Neural cell (in vitro differentiated cells): ENCODE data around the gene KLC3. TPM values are rescaled to one million over a fixed set of nuclear protein-coding genes. Genes with fewer than 3 reads are reported as not detected.

Experiments used
- H2AFZ ChIP-seq: fragments of 200-600, 300-800 bp; sonication (generic), shearing (Covaris generic); 2 replicates; pipeline ENCODE4 v1.6.0; 2014; ENCODE audit warnings: low read depth, mild to moderate bottlenecking, antibody characterized with exemption, low read length, moderate library complexity
- H3F3A ChIP-seq: fragments of 200-600 bp; shearing (Covaris generic); 2 replicates; pipeline ENCODE4 v1.6.1; 2016; ENCODE audit warnings: mild to moderate bottlenecking, moderate library complexity, mixed read lengths, antibody characterized with exemption, low read length; ENCODE audit not compliant: insufficient read depth, poor library complexity, severe bottlenecking
- H3K27ac ChIP-seq: fragments of 200-600, 300-800 bp; sonication (generic), shearing (Covaris generic); 2 replicates; pipeline ENCODE4 v1.5.1; 2014; ENCODE audit warnings: mild to moderate bottlenecking, low read length, moderate library complexity
- H3K27me3 ChIP-seq: fragments of 300-800, 200-600 bp; sonication (generic), shearing (Covaris generic); 2 replicates; pipeline ENCODE4 v1.6.0; 2014; ENCODE audit warnings: mild to moderate bottlenecking, low read depth, low read length, moderate library complexity; ENCODE audit not compliant: insufficient read depth
- H3K36me3 ChIP-seq: fragments of 300-800, 200-600 bp; sonication (generic), shearing (Covaris generic); 2 replicates; pipeline ENCODE4 v1.5.1; 2014; ENCODE audit warnings: mild to moderate bottlenecking, antibody characterized with exemption, low read length, moderate library complexity; ENCODE audit not compliant: insufficient read depth
- H3K4me2 ChIP-seq: fragments of 300-800, 200-600 bp; sonication (generic), shearing (Covaris generic); 2 replicates; pipeline ENCODE4 v1.6.0; 2014; ENCODE audit warnings: mild to moderate bottlenecking, low read length
- H3K4me3 ChIP-seq: fragments of 300-800, 200-600 bp; sonication (generic), shearing (Covaris generic); 2 replicates; pipeline ENCODE4 v1.5.1; 2014; ENCODE audit warnings: mild to moderate bottlenecking, low read length, moderate library complexity
- H3K79me2 ChIP-seq: fragments of 200-600 bp; shearing (Covaris generic); replicated peaks from 2 replicates; pipeline ENCODE4 v1.6.0; 2014; ENCODE audit warnings: mild to moderate bottlenecking, low read length, moderate library complexity; ENCODE audit not compliant: insufficient read depth
- H3K9ac ChIP-seq: fragments of 300-800, 200-600 bp; sonication (generic), shearing (Covaris generic); 2 replicates; pipeline ENCODE4 v1.6.1; 2016; ENCODE audit warnings: mild to moderate bottlenecking, low read length, mixed read lengths
- H3K9me2 ChIP-seq: fragments of 200-600 bp; shearing (Covaris generic); 2 replicates; pipeline ENCODE4 v1.6.1; 2016; ENCODE audit warnings: mild to moderate bottlenecking, low read length, mixed read lengths; ENCODE audit not compliant: insufficient read depth
- H3K9me3 ChIP-seq: fragments of 200-600, 300-800 bp; sonication (generic), shearing (Covaris generic); 2 replicates; pipeline ENCODE4 v1.6.1; 2016; ENCODE audit warnings: mild to moderate bottlenecking, mixed run types, low read length, moderate library complexity, mixed read lengths
- H4K20me1 ChIP-seq: fragments of 200-600 bp; shearing (Covaris generic); 2 replicates; pipeline ENCODE4 v1.6.1; 2016; ENCODE audit warnings: mild to moderate bottlenecking, mixed run types; ENCODE audit not compliant: insufficient read depth
- CTCF ChIP-seq: fragments of 450-650 bp; IDR thresholded peaks from 2 replicates; pipeline ENCODE4 v1.5.1; 2014; ENCODE audit warnings: antibody characterized with exemption, mild to moderate bottlenecking, moderate library complexity; ENCODE audit not compliant: poor library complexity, severe bottlenecking
- EP300 ChIP-seq: fragments of 450-650 bp; conservative IDR thresholded peaks from 2 replicates; pipeline ENCODE4 v1.6.1; 2014; ENCODE audit warnings: antibody characterized with exemption, mild to moderate bottlenecking, moderate library complexity; ENCODE audit not compliant: poor library complexity, severe bottlenecking
- EZH2 ChIP-seq: fragments of 200-600, 300-800 bp; shearing (Covaris generic), sonication (generic); IDR thresholded peaks from 2 replicates; pipeline ENCODE4 v1.6.1; 2014; ENCODE audit warnings: antibody characterized with exemption, low read length, borderline replicate concordance, mild to moderate bottlenecking; ENCODE audit not compliant: insufficient read depth, poor library complexity, severe bottlenecking
- MXI1 ChIP-seq: fragments of 450-650 bp; conservative IDR thresholded peaks from 2 replicates; pipeline ENCODE4 v1.6.1; 2014; ENCODE audit warnings: antibody characterized with exemption, mild to moderate bottlenecking; ENCODE audit not compliant: poor library complexity, severe bottlenecking
- POLR2AphosphoS5 ChIP-seq: IDR thresholded peaks from 2 replicates; pipeline ENCODE4 v1.6.1; 2012
- RAD21 ChIP-seq: fragments of 450-650 bp; conservative IDR thresholded peaks from 2 replicates; pipeline ENCODE4 v1.6.1; 2014; ENCODE audit warnings: antibody characterized with exemption, mild to moderate bottlenecking, moderate library complexity
- SMC3 ChIP-seq: fragments of 450-650 bp; conservative IDR thresholded peaks from 2 replicates; pipeline ENCODE4 v1.6.1; 2014; ENCODE audit warnings: antibody characterized with exemption, mild to moderate bottlenecking, moderate library complexity; ENCODE audit not compliant: poor library complexity
- TAF1 ChIP-seq: IDR thresholded peaks from 2 replicates; pipeline ENCODE4 v1.6.1; 2012; ENCODE audit warnings: low read depth
- polyA plus RNA-seq: library from polyadenylated mRNA; depleted of rRNA; stranded (reverse); fragments of >200 nt; gene quantifications from 2 replicates; pipeline ENCODE4 v1.2.3, GENCODE V29; 2014
- TF ChIP-seq, protein P1 (sequence below): IDR thresholded peaks from 2 replicates; pipeline ENCODE4 v1.6.1; 2012; ENCODE audit warnings: borderline replicate concordance

Gene KLC3
- polyA plus RNA-seq, 1 donor from 2014 or later = not detected

GRCh38 chr19:45295873-45296272, 44.7 kb upstream of the KLC3 start:
- H3K9me2 ChIP-seq = no peaks in the 10 kb centered on the region
- H3K4me2 ChIP-seq = no peak overlapping the region
- H2AFZ ChIP-seq = no peak overlapping the region
- H3K79me2 ChIP-seq = no peaks in the 10 kb centered on the region
- H3K36me3 ChIP-seq = peaks cover 14% of the 10 kb centered on the region
- no peaks in the 10 kb centered on the region for H3K9me3 ChIP-seq
- H3K9ac ChIP-seq = no peak overlapping the region
- no peak for TF ChIP-seq TAF1
- no peak for TF ChIP-seq MXI1
- no peak for TF ChIP-seq POLR2AphosphoS5
- TF ChIP-seq, protein P1, sequence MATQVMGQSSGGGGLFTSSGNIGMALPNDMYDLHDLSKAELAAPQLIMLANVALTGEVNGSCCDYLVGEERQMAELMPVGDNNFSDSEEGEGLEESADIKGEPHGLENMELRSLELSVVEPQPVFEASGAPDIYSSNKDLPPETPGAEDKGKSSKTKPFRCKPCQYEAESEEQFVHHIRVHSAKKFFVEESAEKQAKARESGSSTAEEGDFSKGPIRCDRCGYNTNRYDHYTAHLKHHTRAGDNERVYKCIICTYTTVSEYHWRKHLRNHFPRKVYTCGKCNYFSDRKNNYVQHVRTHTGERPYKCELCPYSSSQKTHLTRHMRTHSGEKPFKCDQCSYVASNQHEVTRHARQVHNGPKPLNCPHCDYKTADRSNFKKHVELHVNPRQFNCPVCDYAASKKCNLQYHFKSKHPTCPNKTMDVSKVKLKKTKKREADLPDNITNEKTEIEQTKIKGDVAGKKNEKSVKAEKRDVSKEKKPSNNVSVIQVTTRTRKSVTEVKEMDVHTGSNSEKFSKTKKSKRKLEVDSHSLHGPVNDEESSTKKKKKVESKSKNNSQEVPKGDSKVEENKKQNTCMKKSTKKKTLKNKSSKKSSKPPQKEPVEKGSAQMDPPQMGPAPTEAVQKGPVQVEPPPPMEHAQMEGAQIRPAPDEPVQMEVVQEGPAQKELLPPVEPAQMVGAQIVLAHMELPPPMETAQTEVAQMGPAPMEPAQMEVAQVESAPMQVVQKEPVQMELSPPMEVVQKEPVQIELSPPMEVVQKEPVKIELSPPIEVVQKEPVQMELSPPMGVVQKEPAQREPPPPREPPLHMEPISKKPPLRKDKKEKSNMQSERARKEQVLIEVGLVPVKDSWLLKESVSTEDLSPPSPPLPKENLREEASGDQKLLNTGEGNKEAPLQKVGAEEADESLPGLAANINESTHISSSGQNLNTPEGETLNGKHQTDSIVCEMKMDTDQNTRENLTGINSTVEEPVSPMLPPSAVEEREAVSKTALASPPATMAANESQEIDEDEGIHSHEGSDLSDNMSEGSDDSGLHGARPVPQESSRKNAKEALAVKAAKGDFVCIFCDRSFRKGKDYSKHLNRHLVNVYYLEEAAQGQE = no peak
- no peak for TF ChIP-seq EP300
- no peak for TF ChIP-seq SMC3
- TF ChIP-seq EZH2 = no peak
- TF ChIP-seq RAD21 = no peak
- TF ChIP-seq CTCF = no peak
- no peaks in the 10 kb centered on the region for H4K20me1 ChIP-seq
- H3K27me3 ChIP-seq = no peaks in the 10 kb centered on the region
- H3K4me3 ChIP-seq = no peak overlapping the region
- H3F3A ChIP-seq = no peaks in the 10 kb centered on the region
- H3K27ac ChIP-seq = no peak overlapping the region

- Histone ChIP-seq H3K79me2 (no peaks in the 10 kb centered on the region), H3F3A (no peaks in the 10 kb centered on the region), H3K4me2 (no peak overlapping the region), H3K27ac (no peak overlapping the region), H3K27me3 (no peaks in the 10 kb centered on the region), H3K4me3 (no peak overlapping the region), H3K9ac (no peak overlapping the region), H3K9me3 (no peaks in the 10 kb centered on the region), H3K9me2 (no peaks in the 10 kb centered on the region), H3K36me3 (peaks cover 14% of the 10 kb centered on the region), H2AFZ (no peak overlapping the region), H4K20me1 (no peaks in the 10 kb centered on the region)
- no peak for TF ChIP-seq MXI1
- TF ChIP-seq, protein P1 = no peak
- no peak for TF ChIP-seq TAF1
- TF ChIP-seq EZH2 = no peak
Measured at GRCh38 chr19:45296355-45296754, 44.2 kb upstream of the KLC3 start.
